ENCODE results near the gene JPH3. TPM values are rescaled to one million over a fixed set of nuclear protein-coding genes. Genes with fewer than 3 reads are reported as not detected.

Gene JPH3
- total and polyA plus RNA-seq, 3 donors from 2014 or later: 3.2 to 8.7 (median 8.3) TPM

- H3K9me3 ChIP-seq: no peaks in the 10 kb centered on the region
Observed at GRCh38 chr16:87705771-87706277, 103.5 kb downstream of the JPH3 start.

GRCh38 chr16:87706278-87707000 lies 104.1 kb downstream of the JPH3 start:
- H3K9me3 ChIP-seq: no peaks in the 10 kb centered on the region
- intact Hi-C loops (cut with DNase I; ENCODE audit: low total_unique reads): no loop called here
- TF ChIP-seq POLR2A (IDR thresholded peaks at IDR 0.05) (no peak), CTCF (IDR thresholded peaks at IDR 0.05) (no peak)
- H3K27ac ChIP-seq: no peak overlapping the region
- DNase-seq: no peak
- 86% methylated on average over 15 to 28 of the region's 28 CpGs for WGBS, 2 donors
- H3K27me3 ChIP-seq: no peaks in the 10 kb centered on the region
- H3K36me3 ChIP-seq (ENCODE audit: low read depth, missing control alignments): no peaks in the 10 kb centered on the region
- H3K4me1 ChIP-seq: no peaks in the 10 kb centered on the region
- H3K4me3 ChIP-seq: no peak overlapping the region

More at GRCh38 chr16:87705771-87706277, 103.5 kb downstream of the JPH3 start:
- no peak for TF ChIP-seq POLR2A (IDR thresholded peaks at IDR 0.05)
- TF ChIP-seq CTCF (IDR thresholded peaks at IDR 0.05): no peak
- H3K36me3 ChIP-seq (ENCODE audit: low read depth, missing control alignments): no peaks in the 10 kb centered on the region
- no peaks in the 10 kb centered on the region for H3K27me3 ChIP-seq
- no peak overlapping the region for H3K4me3 ChIP-seq
- no peak for DNase-seq
- WGBS, 2 donors: 83 to 84% methylated on average over 23 to 31 of the region's 31 CpGs
- H3K27ac ChIP-seq: no peak overlapping the region
- H3K4me1 ChIP-seq: no peaks in the 10 kb centered on the region
- intact Hi-C loops (cut with DNase I; ENCODE audit: low total_unique reads): no loop called here

- Histone ChIP-seq H3K4me1 (no peaks in the 10 kb centered on the region), H3K27me3 (no peaks in the 10 kb centered on the region), H3K9me3 (no peaks in the 10 kb centered on the region), H3K4me3 (no peak overlapping the region), H3K36me3 (ENCODE audit: low read depth, missing control alignments) (no peaks in the 10 kb centered on the region), H3K27ac (no peak overlapping the region)
- TF ChIP-seq CTCF (IDR thresholded peaks at IDR 0.05) (no peak), POLR2A (IDR thresholded peaks at IDR 0.05) (no peak)
- DNase-seq: no peak
- 78 to 90% methylated on average over 7 to 17 of the region's 17 CpGs for WGBS, 2 donors
- intact Hi-C loops (cut with DNase I; ENCODE audit: low total_unique reads): no loop called here
Observed at GRCh38 chr16:87707097-87707496, 104.8 kb downstream of the JPH3 start.

GRCh38 chr16:87707714-87708580 lies 105.6 kb downstream of the JPH3 start:
- intact Hi-C loops (cut with DNase I; ENCODE audit: low total_unique reads): no loop called here
- Histone ChIP-seq H3K27ac (no peak overlapping the region), H3K27me3 (no peaks in the 10 kb centered on the region), H3K36me3 (ENCODE audit: low read depth, missing control alignments) (no peaks in the 10 kb centered on the region), H3K4me1 (no peaks in the 10 kb centered on the region), H3K4me3 (no peak overlapping the region), H3K9me3 (no peaks in the 10 kb centered on the region)
- 93 to 94% methylated on average over 39 to 45 of the region's 45 CpGs for WGBS, 2 donors
- DNase-seq: no peak
- TF ChIP-seq CTCF (IDR thresholded peaks at IDR 0.05) (no peak), POLR2A (IDR thresholded peaks at IDR 0.05) (no peak)

All from testis (tissue), 3 donors.